OCI-M2 (cell line): Measurements from ENCODE around the gene ACSF2.
"Not testable (repeated sequence)": the region's sequence is repeated elsewhere in the genome, so short reads cannot be mapped to it uniquely, and the experiment has no call there.

Source experiments
- DNase-seq: peaks from one replicate; lab custom pipeline; 2025; ENCODE audit not compliant: unreplicated experiment; lab: John Stamatoyannopoulos, UW

The ACSF2 gene

DNA sequence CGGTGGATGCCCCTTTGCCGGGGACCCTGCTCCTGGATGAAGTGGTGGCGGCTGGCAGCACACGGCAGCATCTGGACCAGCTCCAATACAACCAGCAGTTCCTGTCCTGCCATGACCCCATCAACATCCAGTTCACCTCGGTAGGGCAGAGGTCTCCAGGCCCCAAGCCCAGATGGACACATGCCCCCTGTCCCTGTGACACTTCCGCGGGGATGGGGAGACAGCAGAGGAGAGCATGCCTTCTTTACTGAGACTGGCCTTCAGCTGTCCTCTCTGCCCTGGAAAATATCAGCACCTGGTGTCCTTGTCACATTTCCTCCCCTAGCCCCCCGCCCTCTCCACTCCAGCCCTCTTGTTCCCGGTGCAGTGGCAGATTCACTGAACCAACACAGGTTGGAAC lies 36.4 kb downstream of the ACSF2 start:
- no peak for DNase-seq

GRCh38 chr17:50464121-50464520 lies 38.1 kb downstream of the ACSF2 start:
- DNase-seq = no peak

DNA sequence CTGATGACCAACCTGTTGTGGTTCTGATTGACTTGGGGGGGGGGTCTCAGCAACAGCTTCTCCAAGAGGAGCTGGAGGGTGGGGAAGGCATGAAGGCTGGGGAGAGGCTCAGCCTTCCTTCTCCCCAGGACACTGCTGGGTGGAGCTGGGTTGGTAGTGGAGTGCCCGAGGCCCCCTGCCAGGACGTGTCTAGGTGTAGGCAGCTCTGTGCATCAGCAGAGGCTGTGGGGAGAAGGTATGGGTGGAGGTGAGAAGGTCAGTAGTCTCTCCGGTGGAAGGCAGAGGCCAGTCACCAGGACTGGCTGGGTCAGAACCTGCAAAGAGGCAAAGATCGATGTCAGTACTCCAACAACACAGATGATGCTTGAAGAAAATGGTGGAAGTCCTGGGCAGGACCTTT lies 38.7 kb downstream of the ACSF2 start:
- DNase-seq = no peak

- DNase-seq = no peak
Measured at GRCh38 chr17:50465171-50465570, 39.2 kb downstream of the ACSF2 start.

DNA sequence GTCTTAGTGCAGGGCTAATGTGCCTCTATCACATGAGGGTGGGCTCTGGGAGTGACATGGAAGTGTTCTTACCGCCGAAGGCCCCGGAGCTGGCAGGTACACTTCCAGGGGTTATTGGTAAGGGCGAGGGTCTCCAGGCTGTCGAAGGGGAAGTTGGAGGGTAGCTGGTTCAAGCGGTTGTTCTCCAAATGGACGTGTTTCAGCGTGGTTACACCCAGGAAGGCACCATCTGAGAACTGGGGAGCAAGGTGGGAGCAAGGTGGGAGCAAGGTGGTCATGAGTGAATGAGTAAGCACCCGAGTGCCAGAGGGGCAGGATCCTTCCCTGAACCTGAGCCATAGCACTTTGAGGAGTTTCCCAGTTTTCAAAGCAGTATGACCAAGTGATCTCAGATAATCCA lies 39.6 kb downstream of the ACSF2 start:
- no peak for DNase-seq

GRCh38 chr17:50466371-50467113 lies 40.5 kb downstream of the ACSF2 start:
- DNase-seq = no peak

- no peak for DNase-seq
Measured at GRCh38 chr17:50467114-50467854, 41.3 kb downstream of the ACSF2 start.

GRCh38 chr17:50467855-50468303 lies 41.9 kb downstream of the ACSF2 start:
- no peak for DNase-seq

- DNase-seq = no peak
Measured at GRCh38 chr17:50468304-50469207, 42.5 kb downstream of the ACSF2 start, which contains the start of gene CHAD. TSS of gene CHAD (minus strand) at chr17:50468880. CDS start at chr17:50468813, 67 bp downstream.

DNA sequence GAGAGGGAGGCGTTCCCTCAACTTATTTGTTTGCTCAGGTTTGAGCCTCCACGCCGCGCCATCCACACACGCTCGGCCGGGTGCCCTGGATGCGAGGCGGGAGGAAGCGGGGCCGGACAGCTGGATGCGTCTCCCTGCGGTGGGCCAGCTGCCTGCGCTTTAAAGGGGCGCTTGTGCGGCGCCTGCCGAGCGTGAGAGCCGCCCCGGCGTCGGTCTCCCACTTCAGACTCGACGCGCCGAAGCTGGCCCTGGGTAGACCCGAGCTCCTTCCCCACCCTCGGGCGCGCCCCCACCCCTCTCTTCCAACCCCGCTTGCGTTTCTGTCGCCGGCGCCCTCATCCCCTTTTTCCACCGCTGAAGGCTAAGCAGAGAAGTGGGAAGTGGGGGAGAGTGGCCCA lies 43.2 kb downstream of the ACSF2 start:
- no peak for DNase-seq

- DNase-seq = no peak
Measured at GRCh38 chr17:50469671-50470305, 43.8 kb downstream of the ACSF2 start.

- no peak for DNase-seq
Measured at GRCh38 chr17:50470426-50470825, 44.4 kb downstream of the ACSF2 start.

DNA sequence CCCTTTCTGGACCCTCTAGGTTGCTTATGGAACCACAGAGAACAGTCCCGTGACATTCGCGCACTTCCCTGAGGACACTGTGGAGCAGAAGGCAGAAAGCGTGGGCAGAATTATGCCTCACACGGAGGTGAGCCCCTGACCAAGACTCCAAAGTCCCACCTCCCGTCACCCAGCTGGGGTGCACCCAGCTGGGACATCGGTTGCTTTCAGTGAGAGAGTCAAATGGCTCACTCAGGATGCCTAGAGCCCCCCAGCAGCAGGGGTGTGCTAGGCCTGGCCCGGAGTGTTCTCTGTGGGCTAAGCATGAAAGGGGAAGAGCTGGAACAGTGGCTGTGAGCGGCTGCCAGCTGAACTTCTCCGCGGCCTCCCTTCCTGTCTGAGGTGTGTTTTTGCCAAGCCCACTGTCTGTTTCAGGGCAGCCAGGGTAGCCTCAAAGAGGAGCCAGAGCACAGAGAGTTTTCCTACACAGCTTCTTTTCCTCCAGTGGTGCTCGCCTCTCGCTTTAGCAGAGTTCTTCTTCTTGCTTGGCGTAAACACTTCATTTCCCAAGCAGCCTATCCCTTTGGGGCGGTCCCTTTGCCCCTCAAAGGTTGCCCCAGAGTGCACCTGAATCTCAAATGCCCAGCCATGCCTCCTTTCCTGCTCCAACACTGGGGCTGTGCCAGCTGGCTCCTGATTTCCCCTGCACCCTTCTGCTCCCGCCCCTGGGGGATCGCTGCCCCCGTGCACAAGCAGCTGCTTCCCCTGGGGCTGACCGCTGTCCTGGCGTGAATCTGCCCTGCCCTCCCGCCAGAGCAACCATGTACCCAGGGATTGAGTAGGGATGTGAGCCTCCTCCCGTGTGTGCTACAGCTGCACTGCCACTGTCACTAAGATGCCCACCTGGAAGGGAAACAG lies 45.2 kb downstream of the ACSF2 start:
- no peak for DNase-seq

DNA sequence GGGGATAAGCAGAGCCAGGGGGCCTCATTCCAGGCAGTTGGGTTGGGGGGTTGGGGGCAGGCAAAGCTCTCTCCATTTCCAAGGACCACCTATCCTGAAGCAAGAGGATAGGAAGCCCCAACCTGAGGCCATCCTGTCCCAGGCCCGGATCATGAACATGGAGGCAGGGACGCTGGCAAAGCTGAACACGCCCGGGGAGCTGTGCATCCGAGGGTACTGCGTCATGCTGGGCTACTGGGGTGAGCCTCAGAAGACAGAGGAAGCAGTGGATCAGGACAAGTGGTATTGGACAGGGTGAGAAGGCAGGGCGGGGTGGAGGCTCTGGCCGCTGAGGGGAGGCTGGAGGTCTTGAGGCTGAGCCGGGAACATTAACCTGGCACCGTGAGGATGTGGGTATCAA lies 46.3 kb downstream of the ACSF2 start:
- DNase-seq = no peak

- DNase-seq = not testable (repeated sequence)
Measured at GRCh38 chr17:50472761-50473161, 46.7 kb downstream of the ACSF2 start.

GRCh38 chr17:50473901-50474300 lies 47.9 kb downstream of the ACSF2 start:
- no peak for DNase-seq

DNA sequence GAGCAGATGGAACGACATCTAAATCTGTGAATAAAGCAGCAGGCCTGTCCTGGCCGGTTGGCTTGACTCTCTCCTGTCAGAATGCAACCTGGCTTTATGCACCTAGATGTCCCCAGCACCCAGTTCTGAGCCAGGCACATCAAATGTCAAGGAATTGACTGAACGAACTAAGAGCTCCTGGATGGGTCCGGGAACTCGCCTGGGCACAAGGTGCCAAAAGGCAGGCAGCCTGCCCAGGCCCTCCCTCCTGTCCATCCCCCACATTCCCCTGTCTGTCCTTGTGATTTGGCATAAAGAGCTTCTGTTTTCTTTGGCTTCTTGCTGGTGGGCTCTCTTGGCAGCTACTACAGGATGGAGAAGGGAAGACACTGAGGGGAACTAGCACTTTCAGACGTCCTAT lies 48.5 kb downstream of the ACSF2 start:
- DNase-seq = no peak

DNA sequence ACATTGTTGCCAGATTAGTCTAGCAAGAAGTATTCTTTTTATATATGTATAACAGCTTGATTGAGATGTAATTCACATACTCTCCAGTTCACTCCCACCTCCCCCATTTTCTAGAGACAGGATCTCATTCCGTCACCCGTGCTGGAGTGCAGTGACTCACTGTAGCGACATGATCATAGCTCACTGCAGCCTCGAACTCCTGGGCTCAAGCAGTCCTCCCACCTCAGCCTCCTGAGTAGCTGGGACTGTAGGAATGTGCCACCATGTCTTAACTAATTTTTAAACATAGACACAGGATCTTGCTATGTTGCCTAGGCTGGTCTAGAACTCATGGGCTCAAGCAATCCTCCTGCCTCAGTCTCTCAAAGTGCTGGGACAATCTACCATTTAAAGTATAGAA lies 49.3 kb downstream of the ACSF2 start:
- DNase-seq = no peak

- not testable (repeated sequence) for DNase-seq
Measured at GRCh38 chr17:50475775-50476544, 49.9 kb downstream of the ACSF2 start.
